GM21381 (cell line): ENCODE results near the gene GMEB1.
A peak's percentile ranks its signal among the peaks of the same experiment; 100 is the strongest.
"Not testable (repeated sequence)": the region's sequence is repeated elsewhere in the genome, so short reads cannot be mapped to it uniquely, and the experiment has no call there.

ENCODE experiments used
- ATAC-seq: cut with Tn5 transposase; IDR thresholded peaks from one replicate; pipeline ENCODE4 v1.9.1; 2021; ENCODE audit warnings: mild to moderate bottlenecking, moderate library complexity; ENCODE audit not compliant: unreplicated experiment

Gene GMEB1

DNA sequence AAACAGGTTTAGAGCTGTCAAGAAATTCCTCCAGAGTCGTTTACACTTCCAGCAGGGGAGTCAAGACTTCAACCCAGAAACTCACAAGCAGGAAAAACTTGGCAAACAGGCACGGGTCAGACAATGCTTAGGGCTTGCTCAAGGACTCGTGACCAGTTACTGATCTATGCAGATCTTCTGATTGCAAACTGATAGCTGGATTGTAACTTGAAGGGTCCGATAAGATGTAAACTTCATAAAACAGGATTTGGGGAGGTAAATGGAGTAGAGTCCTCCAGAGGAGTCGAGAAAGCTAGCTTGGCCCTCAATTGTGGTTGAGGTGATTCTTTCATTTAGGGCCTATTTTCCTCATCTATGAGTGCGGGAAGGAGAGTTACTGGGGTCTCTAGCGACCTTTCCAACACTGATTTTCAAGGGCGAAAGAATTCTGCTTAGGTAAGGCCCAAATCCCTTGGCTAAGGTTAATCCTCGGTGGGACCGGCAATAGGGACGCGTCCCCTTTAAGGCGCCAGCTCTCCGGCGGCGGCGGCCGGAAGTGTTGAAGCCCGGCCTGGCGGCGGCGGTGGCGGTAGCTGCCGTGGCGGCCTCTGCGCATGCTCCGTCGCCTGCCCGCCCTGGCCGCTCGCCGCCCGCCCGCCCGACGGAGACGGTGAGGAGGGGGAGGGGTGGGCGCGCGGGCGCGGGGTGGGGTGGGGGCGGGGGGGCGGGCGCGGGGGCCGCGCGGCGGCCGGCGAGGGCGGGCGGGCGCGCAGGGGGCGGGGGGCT is at the start of gene GMEB1:
TSS of gene GMEB1 (plus strand) at position 594 of the 765 bp plus-strand sequence. CDS start 14,829 bp downstream, outside the sequence.
- ATAC-seq: peak; percentile 72

DNA sequence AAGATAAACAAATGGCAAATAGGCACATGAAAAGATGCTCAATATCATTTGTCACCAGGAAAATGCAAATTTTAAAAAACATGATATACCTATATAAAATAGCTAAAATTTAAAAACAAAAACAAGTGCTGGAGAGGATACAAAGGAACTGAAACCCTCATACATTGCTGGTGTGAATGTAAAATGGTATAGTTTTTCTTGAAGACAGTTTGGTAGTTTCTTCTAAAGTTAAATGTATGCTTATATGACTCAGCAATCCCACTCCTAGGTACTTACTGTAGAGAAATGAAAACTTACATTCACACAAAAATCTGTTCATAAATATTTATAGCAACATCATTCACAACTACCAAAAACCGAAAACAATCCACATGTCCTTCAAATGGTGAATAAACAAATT is 36.9 kb upstream of the GMEB1 start:
- ATAC-seq: no peak

DNA sequence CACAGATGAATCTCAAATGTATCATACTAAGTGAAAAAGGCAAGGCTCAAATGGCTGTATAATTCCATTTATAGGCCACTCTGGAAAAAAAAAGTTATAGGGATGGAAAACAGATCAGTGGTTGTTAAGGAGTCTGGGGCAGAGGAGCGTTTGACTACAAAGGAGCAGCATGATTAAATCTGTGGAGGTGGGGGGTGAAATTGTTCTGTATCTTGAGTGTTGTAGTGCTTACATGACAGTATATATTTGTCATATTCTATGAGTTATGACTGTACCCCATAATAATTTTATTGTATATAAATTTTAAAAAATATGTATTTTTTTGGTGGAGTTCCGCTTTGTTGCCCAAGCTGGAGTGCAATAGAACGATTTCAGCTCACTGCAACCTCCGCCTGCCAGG is 36.0 kb upstream of the GMEB1 start:
- ATAC-seq: no peak

DNA sequence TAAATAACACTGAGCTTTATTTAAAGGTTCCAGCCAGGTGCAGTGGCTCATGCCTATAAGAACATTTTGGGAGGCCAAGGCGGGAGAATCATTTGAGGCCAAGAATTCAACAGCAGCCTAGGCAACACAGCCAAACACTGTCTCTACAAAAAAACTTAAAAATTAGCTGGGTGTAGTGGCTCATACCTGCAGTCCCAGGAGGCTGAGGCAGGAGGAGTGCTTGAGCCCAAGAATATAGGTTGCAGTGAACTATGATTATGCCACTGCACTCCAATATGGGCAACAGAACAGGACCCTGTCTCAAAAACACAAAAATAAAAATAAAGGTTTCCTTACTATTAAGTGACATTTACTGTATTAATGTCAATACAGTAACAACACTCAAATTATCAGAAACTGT is 27.8 kb upstream of the GMEB1 start:
- ATAC-seq: no peak

GRCh38 chr1:28642056-28642846 is 26.3 kb upstream of the GMEB1 start:
- ATAC-seq: no peak

DNA sequence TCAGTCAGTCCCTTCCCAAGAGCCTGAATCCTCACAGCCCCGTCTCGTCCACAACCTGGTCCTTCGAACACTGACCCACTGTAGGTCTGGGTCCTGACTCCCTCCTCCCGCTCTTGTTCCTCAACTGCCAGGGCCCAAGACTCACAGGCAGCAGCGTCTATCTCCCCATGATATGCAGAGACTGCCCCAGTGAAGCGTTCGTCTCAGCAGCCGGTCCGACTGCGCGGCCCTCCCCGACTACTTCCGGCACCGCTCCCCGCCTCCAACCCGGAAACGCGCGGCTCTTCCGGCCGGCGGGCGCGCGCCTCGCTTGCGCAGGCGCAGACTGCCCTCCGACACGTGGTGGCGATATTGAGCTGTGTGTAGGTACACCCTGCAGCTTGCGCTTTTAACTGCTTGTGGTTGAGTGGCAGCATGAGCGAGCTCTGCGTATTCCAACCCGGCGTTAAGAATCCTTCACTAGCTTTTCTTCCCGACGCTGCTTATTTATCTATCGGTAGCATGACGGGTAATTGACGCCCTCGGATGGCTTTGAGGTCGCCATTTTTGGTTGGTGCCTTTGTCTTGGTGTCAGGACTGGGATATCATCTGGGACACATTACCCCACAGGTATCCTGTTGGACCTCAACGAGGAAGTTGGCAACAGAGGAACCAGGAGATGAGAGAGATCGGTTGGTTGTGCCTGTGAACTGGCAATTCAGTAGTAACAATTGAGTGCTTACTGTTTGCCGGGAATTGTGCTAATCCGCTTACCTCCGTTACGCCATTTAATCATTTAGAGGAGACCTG is 25.5 kb upstream of the GMEB1 start, which contains the start of gene TAF12:
TSS of gene TAF12 (minus strand) at position 221 of the 789 bp plus-strand sequence. CDS start 20,986 bp downstream, outside the sequence.
- ATAC-seq: peak; percentile 77

DNA sequence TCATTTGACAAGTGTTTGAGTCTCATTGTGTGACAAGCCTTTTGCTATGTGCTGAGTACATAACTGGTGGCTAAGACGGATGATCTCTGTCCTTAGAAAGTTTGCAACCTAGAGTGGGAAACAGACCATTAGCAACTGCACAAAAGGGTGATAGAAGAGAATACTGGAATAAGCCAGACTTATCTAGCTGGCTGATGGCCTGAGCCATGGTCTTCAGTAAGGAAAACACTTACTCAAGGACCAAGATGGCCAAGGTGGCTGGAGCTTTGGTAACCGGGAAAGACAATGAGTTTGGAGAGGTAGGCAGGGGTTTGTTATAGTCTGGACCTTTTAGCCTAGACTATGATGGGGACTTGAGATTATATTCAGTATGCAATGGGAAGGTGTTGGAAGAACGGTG is 24.1 kb upstream of the GMEB1 start:
- no peak for ATAC-seq

DNA sequence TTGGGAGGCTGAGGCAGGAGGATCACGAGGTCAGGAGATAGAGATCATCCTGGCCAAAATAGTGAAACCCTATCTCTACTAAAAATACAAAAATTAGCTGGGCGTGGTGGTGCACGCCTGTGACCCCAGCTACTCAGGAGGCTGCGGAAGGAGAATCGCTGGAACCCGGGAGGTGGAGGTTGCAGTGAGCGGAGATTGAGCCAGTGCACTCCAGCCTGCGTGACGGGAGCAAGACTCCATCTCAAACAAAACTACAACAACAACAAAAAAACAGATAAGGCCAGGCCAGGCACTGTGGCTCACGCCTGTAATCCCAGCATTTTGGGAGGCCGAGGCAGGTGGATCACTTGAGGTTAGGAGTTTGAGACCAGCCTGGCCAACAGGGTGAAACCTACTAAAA is 23.2 kb upstream of the GMEB1 start:
- not testable (repeated sequence) for ATAC-seq

GRCh38 chr1:28646040-28646439 is 22.5 kb upstream of the GMEB1 start:
- no peak for ATAC-seq

- peak; percentile 61 for ATAC-seq
Observed at GRCh38 chr1:28648008-28648473, 20.5 kb upstream of the GMEB1 start.

GRCh38 chr1:28648474-28649198 is 19.9 kb upstream of the GMEB1 start, which contains the start of gene RNU11:
TSS of gene RNU11 (plus strand) at chr1:28648600.
- ATAC-seq: peak; percentile 71

- ATAC-seq: not testable (repeated sequence)
Observed at GRCh38 chr1:28653063-28653462, 15.5 kb upstream of the GMEB1 start.

DNA sequence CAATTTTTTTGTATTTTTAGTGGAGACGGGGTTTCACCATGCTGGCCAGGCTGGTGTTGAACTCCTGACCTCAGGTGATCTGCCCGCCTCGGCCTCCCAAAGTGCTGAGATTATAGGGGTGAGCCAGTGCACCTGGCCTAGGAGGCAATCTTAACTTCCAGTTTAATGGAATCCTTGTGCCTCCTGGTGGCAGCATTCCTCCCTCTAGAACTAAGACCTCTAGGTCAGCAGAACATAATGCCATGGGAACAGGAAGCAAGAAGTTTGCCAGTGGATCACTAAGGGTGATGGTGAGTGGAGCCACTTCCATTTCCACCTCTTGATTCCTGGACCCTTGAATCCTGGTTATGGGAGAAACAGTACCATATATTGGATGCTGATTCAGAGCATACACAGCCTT is 14.7 kb upstream of the GMEB1 start:
- not testable (repeated sequence) for ATAC-seq

- ATAC-seq: not testable (repeated sequence)
Observed at GRCh38 chr1:28655448-28656311, 12.9 kb upstream of the GMEB1 start.

DNA sequence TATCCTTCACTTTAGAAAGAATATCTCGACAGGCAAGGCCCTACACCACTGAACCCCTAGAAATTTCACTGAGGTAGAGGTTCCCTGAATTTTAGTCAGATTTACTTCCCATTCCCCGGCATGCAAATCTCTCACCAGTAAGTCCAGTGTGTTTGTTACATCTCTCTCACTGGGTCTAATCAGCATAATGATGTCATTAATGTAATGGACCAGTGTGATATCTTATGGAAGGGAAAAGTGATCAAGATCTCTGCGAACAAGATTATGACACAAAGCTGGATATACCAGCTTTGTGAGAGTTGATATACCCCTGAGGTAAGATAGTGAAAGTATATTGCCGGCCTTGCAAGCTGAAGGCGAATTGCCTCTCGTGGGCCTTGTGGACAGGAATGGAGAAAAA is 12.2 kb upstream of the GMEB1 start:
- no peak for ATAC-seq

DNA sequence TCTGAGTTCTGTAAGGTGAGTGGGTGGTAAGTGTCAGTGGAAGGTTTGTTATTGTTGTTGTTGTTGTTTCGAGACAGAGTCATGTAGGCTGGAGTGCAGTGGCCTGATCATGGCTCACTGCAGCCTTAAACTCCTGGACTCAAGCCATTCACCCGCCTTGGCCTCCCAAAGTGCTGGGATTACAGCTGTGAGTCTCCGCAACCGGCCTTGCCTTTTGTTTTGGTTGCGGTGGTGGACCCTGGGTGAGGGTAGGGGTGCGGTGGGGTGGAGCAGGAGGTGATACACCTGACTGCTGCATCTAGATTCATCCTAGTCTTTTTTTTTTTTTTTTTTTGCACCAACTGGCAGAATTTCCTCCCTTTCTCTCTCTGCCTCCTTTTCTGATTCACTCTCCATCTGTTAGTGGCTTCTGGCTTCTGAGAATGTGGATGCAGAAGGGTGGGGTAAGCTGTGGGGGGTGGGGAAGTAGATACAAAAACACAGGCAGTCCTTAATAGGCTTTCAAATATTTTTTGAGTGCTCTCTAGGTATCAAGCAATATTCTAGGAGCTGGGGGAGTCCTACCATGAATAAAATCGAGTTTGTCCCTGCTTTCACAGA is 4.6 kb upstream of the GMEB1 start:
- no peak for ATAC-seq

DNA sequence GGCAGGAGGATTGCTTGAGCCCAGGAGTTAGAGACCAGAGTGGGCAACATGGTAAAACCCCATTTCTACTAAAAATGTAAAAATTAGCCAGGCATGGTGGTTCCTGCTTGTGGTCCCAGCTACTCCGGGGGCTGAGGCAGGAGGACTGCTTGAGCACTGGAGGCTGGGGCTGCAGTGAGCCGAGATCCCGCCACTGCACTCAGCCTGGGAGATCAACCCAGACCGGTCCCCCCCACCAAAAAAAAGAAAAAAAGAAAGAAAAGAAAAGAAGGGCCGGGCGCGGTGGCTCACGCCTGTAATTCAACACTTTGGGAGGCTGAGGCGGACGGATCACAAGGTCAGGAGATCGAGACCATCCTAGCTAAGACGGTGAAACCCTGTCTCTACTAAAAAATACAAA is 1.8 kb upstream of the GMEB1 start:
- ATAC-seq: no peak

- peak; percentile 64 for ATAC-seq
Observed at GRCh38 chr1:28668956-28669723, 556 bp downstream of the GMEB1 start.
